Esophagus squamous epithelium (tissue), 5 donors: ENCODE data around the gene TM4SF1. TPM values are rescaled to one million over a fixed set of nuclear protein-coding genes. Genes with fewer than 3 reads are reported as not detected.

Experiments
- DNase-seq: peaks from one replicate; lab custom pipeline; 2025; lab: John Stamatoyannopoulos, UW
- H3K27ac ChIP-seq, 4 donors: fragments of 200-600 bp; sonication (generic); one replicate each; pipeline ENCODE4 v1.5.1; 2016 to 2019; ENCODE audit warnings: mild to moderate bottlenecking in 1 of 4
- H3K27me3 ChIP-seq, 4 donors: fragments of 200-600 bp; sonication (generic); 1 replicate in 3 of 4; 2 replicates in 1 of 4; pipeline versions ENCODE4 v1.5.1 to v1.6.0; 2017 to 2021; ENCODE audit warnings: antibody characterized with exemption in 1 of 4
- H3K36me3 ChIP-seq, 3 donors: fragments of 200-600 bp; sonication (generic); one replicate each; pipeline ENCODE4 v1.5.1; 2016 to 2019
- H3K4me1 ChIP-seq, 3 donors: fragments of 200-600 bp; sonication (generic); one replicate each; pipeline ENCODE4 v1.5.1; 2017 to 2019
- H3K4me3 ChIP-seq, 4 donors: fragments of 200-600 bp; sonication (generic); 1 replicate in 3 of 4; 2 replicates in 1 of 4; pipeline ENCODE4 v1.5.1; 2016 to 2019; ENCODE audit warnings: mild to moderate bottlenecking in 2 of 4, moderate library complexity in 1 of 4
- H3K9me3 ChIP-seq, 3 donors: fragments of 200-600 bp; sonication (generic); one replicate each; pipeline ENCODE4 v1.5.1; 2016 to 2019
- POLR2A ChIP-seq, 4 donors: fragments of 450-650 bp; IDR thresholded peaks; one replicate each; pipeline ENCODE4 v1.6.1; 2017; ENCODE audit warnings: antibody characterized with exemption in 4 of 4, mild to moderate bottlenecking in 4 of 4, moderate library complexity in 3 of 4
- WGBS, 2 donors: methylation state at CpG; one replicate each; pipeline ENCODE4 v1.1.5; 2018; 5-methylcytosine and 5-hydroxymethylcytosine counted together
- intact Hi-C: fragments of 100-400 bp; cut with DNase I; formaldehyde crosslinking; loops from one replicate; pipeline ENCODE4 v1.15.0; 2022
- total RNA-seq, 4 donors: library from RNA; depleted of rRNA; stranded (reverse); fragments of >200 nt; gene quantifications; one replicate each; pipeline ENCODE4 v1.1.0, GENCODE V29; 2016
- TF ChIP-seq, protein P1 (sequence below), 6 experiments: fragments of 450-650 bp in 4 of 6; fragments of 200-600 bp in 2 of 6; sonication (generic) in 2 of 6; IDR thresholded peaks; one replicate each; pipeline ENCODE4 v1.5.1; 2016 to 2019; ENCODE audit warnings: antibody characterized with exemption in 6 of 6, mild to moderate bottlenecking in 4 of 6, moderate library complexity in 4 of 6
- donor health status: DM: yes; HTN: yes; CAD: no.

TM4SF1 gene
- total RNA-seq, 4 donors from 2014 or later: 153 to 290 (median 169) TPM

DNA sequence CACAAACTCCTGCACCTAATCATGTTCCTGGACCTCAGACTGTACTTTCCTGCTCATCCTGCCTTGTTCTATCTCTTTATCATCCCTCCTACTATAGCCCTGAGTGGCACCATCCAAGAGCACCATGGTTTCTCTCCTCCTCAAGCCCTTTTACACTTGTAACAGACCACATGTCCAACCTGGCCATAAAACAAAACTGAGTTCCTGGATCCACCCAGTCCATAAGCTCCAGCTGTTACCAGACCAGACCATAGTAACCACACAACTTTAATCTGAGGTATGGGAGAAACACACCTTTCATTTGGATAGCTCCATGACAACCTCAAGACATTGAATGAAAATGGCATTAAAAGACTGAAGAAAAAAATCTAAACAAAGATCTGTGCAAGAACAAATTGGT lies 53.1 kb downstream of the TM4SF1 start:
- Histone ChIP-seq H3K27me3 (no peaks in the 10 kb centered on the region), H3K4me3 (no peak overlapping the region), H3K36me3 (no peaks in the 10 kb centered on the region), H3K27ac (no peak overlapping the region), H3K4me1 (peaks cover 0 to 6% (median 0%) of the 10 kb centered on the region in 3 donors), H3K9me3 (no peaks in the 10 kb centered on the region)
- intact Hi-C loops: no loop called here
- TF ChIP-seq, protein P1, sequence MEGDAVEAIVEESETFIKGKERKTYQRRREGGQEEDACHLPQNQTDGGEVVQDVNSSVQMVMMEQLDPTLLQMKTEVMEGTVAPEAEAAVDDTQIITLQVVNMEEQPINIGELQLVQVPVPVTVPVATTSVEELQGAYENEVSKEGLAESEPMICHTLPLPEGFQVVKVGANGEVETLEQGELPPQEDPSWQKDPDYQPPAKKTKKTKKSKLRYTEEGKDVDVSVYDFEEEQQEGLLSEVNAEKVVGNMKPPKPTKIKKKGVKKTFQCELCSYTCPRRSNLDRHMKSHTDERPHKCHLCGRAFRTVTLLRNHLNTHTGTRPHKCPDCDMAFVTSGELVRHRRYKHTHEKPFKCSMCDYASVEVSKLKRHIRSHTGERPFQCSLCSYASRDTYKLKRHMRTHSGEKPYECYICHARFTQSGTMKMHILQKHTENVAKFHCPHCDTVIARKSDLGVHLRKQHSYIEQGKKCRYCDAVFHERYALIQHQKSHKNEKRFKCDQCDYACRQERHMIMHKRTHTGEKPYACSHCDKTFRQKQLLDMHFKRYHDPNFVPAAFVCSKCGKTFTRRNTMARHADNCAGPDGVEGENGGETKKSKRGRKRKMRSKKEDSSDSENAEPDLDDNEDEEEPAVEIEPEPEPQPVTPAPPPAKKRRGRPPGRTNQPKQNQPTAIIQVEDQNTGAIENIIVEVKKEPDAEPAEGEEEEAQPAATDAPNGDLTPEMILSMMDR (IDR thresholded peaks at IDR 0.05): no peak
- TF ChIP-seq POLR2A (IDR thresholded peaks at IDR 0.05): no peak
- DNase-seq: no peak

DNA sequence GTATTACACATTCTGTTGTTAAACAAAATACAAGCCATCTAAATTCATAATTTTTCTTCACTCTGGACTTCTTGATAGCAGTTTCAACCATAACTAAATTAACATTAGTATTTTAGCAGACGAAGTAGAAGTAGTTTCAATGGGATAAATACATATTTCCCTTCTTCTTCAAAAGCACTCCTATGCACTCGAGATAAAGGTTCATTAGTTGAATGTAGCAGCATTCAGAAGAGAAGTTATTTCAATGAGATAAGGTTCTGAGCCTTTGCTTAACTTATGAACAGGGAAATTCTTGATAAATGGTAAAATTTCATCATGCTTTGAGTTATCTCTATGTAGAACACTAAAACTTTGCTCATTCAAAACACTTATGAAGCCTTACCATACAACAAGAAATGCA lies 55.8 kb downstream of the TM4SF1 start:
- Histone ChIP-seq H3K36me3 (no peaks in the 10 kb centered on the region), H3K4me1 (peaks cover 0 to 9% (median under 1%) of the 10 kb centered on the region in 3 donors), H3K4me3 (no peak overlapping the region), H3K9me3 (no peaks in the 10 kb centered on the region), H3K27me3 (no peaks in the 10 kb centered on the region), H3K27ac (no peak overlapping the region)
- WGBS, 2 donors: 77 to 86% methylated on average over 2 of the region's 2 CpGs
- TF ChIP-seq, protein P1 (IDR thresholded peaks at IDR 0.05): no peak
- TF ChIP-seq POLR2A (IDR thresholded peaks at IDR 0.05): no peak
- DNase-seq: no peak
- intact Hi-C loops: no loop called here

DNA sequence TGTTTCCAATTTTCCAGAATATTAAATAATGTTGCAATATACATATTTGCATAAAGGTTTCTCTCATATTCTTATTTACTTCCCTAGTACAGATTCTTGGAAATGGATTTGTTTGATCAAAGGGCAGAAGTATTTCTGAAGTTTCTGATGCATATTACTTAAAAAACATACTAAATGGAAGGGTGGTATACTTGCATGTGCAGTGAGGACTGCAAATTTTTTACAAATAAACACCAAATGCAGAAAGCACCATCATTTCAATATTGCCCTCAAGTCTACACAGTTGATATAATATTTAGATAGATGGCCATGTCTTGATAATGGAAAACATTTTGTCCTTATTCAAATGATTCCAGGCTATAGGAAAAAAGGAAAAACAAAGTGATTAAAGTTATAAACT lies 56.3 kb downstream of the TM4SF1 start:
- TF ChIP-seq POLR2A (IDR thresholded peaks at IDR 0.05): no peak
- TF ChIP-seq, protein P1 (IDR thresholded peaks at IDR 0.05): no peak
- Histone ChIP-seq H3K27ac (no peak overlapping the region), H3K9me3 (no peaks in the 10 kb centered on the region), H3K4me1 (peaks cover 0 to 14% (median 5%) of the 10 kb centered on the region in 3 donors), H3K4me3 (no peak overlapping the region), H3K36me3 (no peaks in the 10 kb centered on the region), H3K27me3 (no peaks in the 10 kb centered on the region)
- intact Hi-C loops: no loop called here
- DNase-seq: no peak

DNA sequence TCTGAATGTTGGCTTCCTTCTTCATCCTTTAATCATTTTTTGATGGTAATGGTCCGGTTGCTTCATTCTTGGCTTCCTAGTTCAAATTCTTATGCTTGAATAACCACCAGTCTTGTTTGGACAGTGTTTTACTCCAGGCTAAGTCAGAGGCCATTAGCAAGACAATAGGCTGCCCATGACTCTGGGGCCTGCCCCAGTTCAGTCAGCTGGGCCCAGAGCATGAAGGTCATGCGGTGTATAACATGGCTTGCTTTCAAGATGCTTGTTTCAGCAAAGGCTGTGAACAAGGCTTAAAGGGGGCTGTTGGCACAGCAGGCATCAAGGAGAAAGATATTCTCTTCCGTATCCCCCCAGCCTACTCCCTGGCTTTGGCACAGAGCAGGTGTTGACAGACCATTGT lies 57.7 kb downstream of the TM4SF1 start:
- no peak for DNase-seq
- H3K4me3 ChIP-seq: no peak overlapping the region

More for the DNA sequence above, 57.7 kb downstream of the TM4SF1 start:
- WGBS, 2 donors: 48 to 54% methylated on average over 1 to 3 of the region's 3 CpGs
- intact Hi-C loops: no loop called here
- no peaks in the 10 kb centered on the region for H3K27me3 ChIP-seq
- TF ChIP-seq, protein P1 (IDR thresholded peaks at IDR 0.05): no peak
- no peak for TF ChIP-seq POLR2A (IDR thresholded peaks at IDR 0.05)
- H3K4me1 ChIP-seq: peaks cover 0 to 21% (median 5%) of the 10 kb centered on the region in 3 donors
- no peaks in the 10 kb centered on the region for H3K36me3 ChIP-seq
- H3K9me3 ChIP-seq: no peaks in the 10 kb centered on the region
- H3K27ac ChIP-seq: no peak overlapping the region

Other genes starting within 250 kb of the TM4SF1 start
- 10 to 100 TPM in 2 of 4 donors, 1 to 10 TPM in 2; 4.3 to 11.8 (median 9.7) TPM for gene HPS3, start 248.0 kb downstream of the TM4SF1 start, total RNA-seq
- gene CP, start 155.8 kb downstream of the TM4SF1 start, total RNA-seq: 10 to 100 TPM in 2 of 4 donors, under 1 TPM in 1, not detected in 1; 0.97 to 17.9 (median 15.8) TPM
- gene TM4SF18, start 44.0 kb downstream of the TM4SF1 start, total RNA-seq: 1 to 10 TPM in 3 of 4 donors, under 1 TPM in 1; 0.95 to 5.7 (median 1.6) TPM
- gene TM4SF4, start 97.0 kb upstream of the TM4SF1 start, total RNA-seq: not detected